H1 (cell line): Measurements from ENCODE around the gene UBR1. TPM values are rescaled to one million over a fixed set of nuclear protein-coding genes. Genes with fewer than 3 reads are reported as not detected.

Experiments
- CTCF ChIA-PET: fragments of 300-600 bp; sonication (Branson Sonifier 250); formaldehyde crosslinking; loops from one replicate; lab custom pipeline; 2021; ENCODE audit not compliant: partially characterized antibody; lab: Charles Lee
- POLR2A ChIA-PET: fragments of 300-600 bp; sonication (Branson Sonifier 250); formaldehyde crosslinking; loops from one replicate; lab custom pipeline; 2021; ENCODE audit warnings: inconsistent platforms; ENCODE audit not compliant: partially characterized antibody; lab: Charles Lee
- DNase-seq, 2 experiments: peaks; one replicate each; pipeline versions ENCODE4 v3.0.0 to v3.0.0-alpha.2; 2010 to 2022; ENCODE audit warnings: low spot score in 2 of 2, low read depth in 1 of 2, mixed read lengths in 1 of 2
- FAIRE-seq: peaks from 2 replicates; lab custom pipeline; 2011; peaks lifted over from hg19 to GRCh38; lab: Jason Lieb, UNC
- H2AFZ ChIP-seq: 2 replicates; pipeline ENCODE4 v1.8.1; 2012; ENCODE audit warnings: low read length, inconsistent platforms
- H2AK5ac ChIP-seq: 2 replicates; pipeline ENCODE4 v1.6.1; 2013; ENCODE audit warnings: low read depth, low read length
- H2BK120ac ChIP-seq: replicated peaks from 2 replicates; pipeline ENCODE3; 2013; ENCODE audit warnings: low read depth, low read length, inconsistent platforms
- H2BK12ac ChIP-seq: 2 replicates; pipeline ENCODE4 v1.6.1; 2013; ENCODE audit warnings: low read depth, low read length
- H2BK15ac ChIP-seq: 2 replicates; pipeline ENCODE4 v1.6.1; 2013; ENCODE audit warnings: low read length
- H2BK20ac ChIP-seq: 2 replicates; pipeline ENCODE4 v1.6.1; 2013; ENCODE audit warnings: low read length
- H2BK5ac ChIP-seq: 2 replicates; pipeline ENCODE4 v1.6.1; 2013; ENCODE audit warnings: low read depth, low read length
- H3K14ac ChIP-seq: 2 replicates; pipeline ENCODE4 v1.6.1; 2013; ENCODE audit warnings: inconsistent platforms; ENCODE audit not compliant: insufficient read length
- H3K18ac ChIP-seq: 2 replicates; pipeline ENCODE4 v1.6.1; 2013; ENCODE audit warnings: low read length; ENCODE audit errors: extremely low read depth
- H3K23ac ChIP-seq: 2 replicates; pipeline ENCODE4 v1.6.1; 2013; ENCODE audit warnings: inconsistent platforms; ENCODE audit not compliant: insufficient read length
- H3K23me2 ChIP-seq: 2 replicates; pipeline ENCODE4 v1.6.1; 2013; ENCODE audit warnings: low read depth, low read length
- H3K27ac ChIP-seq: 2 replicates; pipeline ENCODE4 v1.6.1; 2011; ENCODE audit warnings: low read depth, low read length, inconsistent platforms
- H3K27me3 ChIP-seq, 4 experiments: replicated peaks in 1 of 4; 1 replicate in 1 of 4; 2 replicates in 3 of 4; pipeline versions ENCODE4 v1.6.1 to v1.8.1; 2011 to 2013; ENCODE audit warnings: low read length in 3 of 4, mild to moderate bottlenecking in 3 of 4, inconsistent platforms in 2 of 4, mixed read lengths in 2 of 4, moderate library complexity in 1 of 4; ENCODE audit not compliant: control insufficient read depth in 3 of 4, insufficient read depth in 3 of 4; ENCODE audit errors: extremely low read depth in 1 of 4
- H3K36me3 ChIP-seq, 4 experiments: 2 replicates each; pipeline versions ENCODE4 v1.6.1 to v1.8.1; 2011 to 2013; ENCODE audit warnings: mild to moderate bottlenecking in 4 of 4, low read length in 3 of 4, moderate library complexity in 2 of 4, control low read depth in 1 of 4, inconsistent platforms in 1 of 4; ENCODE audit not compliant: insufficient read depth in 4 of 4, control insufficient read depth in 2 of 4
- H3K4ac ChIP-seq: replicated peaks from 2 replicates; pipeline ENCODE3; 2013; ENCODE audit warnings: low read length, low read depth, mixed read lengths, inconsistent platforms; ENCODE audit not compliant: insufficient read length
- H3K4me1 ChIP-seq, 4 experiments: replicated peaks in 1 of 4; 1 replicate in 1 of 4; 2 replicates in 3 of 4; pipeline versions ENCODE4 v1.6.1 to v1.8.1; 2011 to 2013; ENCODE audit warnings: low read length in 3 of 4, inconsistent platforms in 2 of 4, mixed read lengths in 1 of 4; ENCODE audit not compliant: insufficient read depth in 4 of 4, control insufficient read depth in 3 of 4
- H3K4me2 ChIP-seq, 2 experiments: 2 replicates each; pipeline versions ENCODE4 v1.6.1 to v1.8.1; 2011 to 2013; ENCODE audit warnings: low read depth in 2 of 2, low read length in 2 of 2, control low read depth in 1 of 2, inconsistent platforms in 1 of 2, mild to moderate bottlenecking in 1 of 2; ENCODE audit not compliant: insufficient read depth in 1 of 2
- H3K4me3 ChIP-seq, 4 experiments: fragments of 200-600, 300-600 bp in 1 of 4; sonication (generic), shearing (Covaris generic), sonication (Bioruptor Twin) in 1 of 4; 2 replicates each; pipeline versions ENCODE4 v1.5.1 to v1.8.1; 2011 to 2016; ENCODE audit warnings: low read length in 4 of 4, low read depth in 3 of 4, control low read depth in 2 of 4, inconsistent platforms in 2 of 4, mild to moderate bottlenecking in 2 of 4, mixed read lengths in 1 of 4, moderate library complexity in 1 of 4; ENCODE audit not compliant: insufficient read depth in 2 of 4; ENCODE audit errors: extremely low read depth in 1 of 4
- H3K56ac ChIP-seq: replicated peaks from 2 replicates; pipeline ENCODE3; 2013; ENCODE audit warnings: low read depth, mild to moderate bottlenecking, mixed read lengths, low read length, inconsistent platforms; ENCODE audit not compliant: insufficient read length
- H3K79me1 ChIP-seq: 2 replicates; pipeline ENCODE4 v1.6.1; 2013; ENCODE audit warnings: low read depth, low read length, control low read depth
- H3K79me2 ChIP-seq, 2 experiments: 2 replicates each; pipeline versions ENCODE4 v1.6.1 to v1.8.1; 2012 to 2013; ENCODE audit warnings: low read length in 2 of 2, mild to moderate bottlenecking in 2 of 2, inconsistent platforms in 1 of 2; ENCODE audit not compliant: insufficient read depth in 2 of 2, control insufficient read depth in 1 of 2
- H3K9ac ChIP-seq, 4 experiments: replicated peaks in 1 of 4; 1 replicate in 1 of 4; 2 replicates in 3 of 4; pipeline versions ENCODE4 v1.6.1 to v1.8.1; 2011 to 2013; ENCODE audit warnings: low read depth in 3 of 4, low read length in 3 of 4, control low read depth in 2 of 4, mild to moderate bottlenecking in 2 of 4, moderate library complexity in 2 of 4, inconsistent platforms in 1 of 4; ENCODE audit errors: extremely low read depth in 1 of 4
- H3K9me3 ChIP-seq, 2 experiments: 2 replicates each; pipeline versions ENCODE4 v1.6.1 to v1.8.1; 2012 to 2013; ENCODE audit warnings: mild to moderate bottlenecking in 2 of 2, moderate library complexity in 2 of 2, control low read depth in 1 of 2, inconsistent platforms in 1 of 2, low read depth in 1 of 2, low read length in 1 of 2, mixed read lengths in 1 of 2; ENCODE audit not compliant: insufficient read depth in 2 of 2
- H4K20me1 ChIP-seq, 2 experiments: replicated peaks in 1 of 2; 2 replicates each; pipeline versions ENCODE3 to v1.8.1; 2011 to 2013; ENCODE audit warnings: inconsistent platforms in 2 of 2, low read length in 2 of 2, mild to moderate bottlenecking in 1 of 2; ENCODE audit not compliant: insufficient read depth in 2 of 2, control insufficient read depth in 1 of 2
- H4K5ac ChIP-seq: 2 replicates; pipeline ENCODE4 v1.6.1; 2013; ENCODE audit warnings: low read length, low read depth, mixed read lengths, inconsistent platforms; ENCODE audit not compliant: insufficient read length
- H4K8ac ChIP-seq: 2 replicates; pipeline ENCODE4 v1.8.0; 2013; ENCODE audit warnings: mild to moderate bottlenecking, moderate library complexity, low read length, inconsistent platforms; ENCODE audit not compliant: insufficient read depth; ENCODE audit errors: extremely low read depth
- H4K91ac ChIP-seq: replicated peaks from 2 replicates; pipeline ENCODE3; 2013; ENCODE audit warnings: low read length, mixed read lengths, inconsistent platforms; ENCODE audit not compliant: insufficient read length
- CEBPB ChIP-seq: IDR thresholded peaks from 2 replicates; pipeline ENCODE4 v1.6.1; 2012; ENCODE audit warnings: low read depth, low read length
- POLR2AphosphoS5 ChIP-seq: IDR thresholded peaks from 2 replicates; pipeline ENCODE4 v1.6.1; 2011; ENCODE audit warnings: low read depth, low read length
- SUZ12 ChIP-seq: fragments of 200-600 bp; sonication (generic); IDR thresholded peaks from 2 replicates; pipeline ENCODE4 v1.6.1; 2012; ENCODE audit warnings: mild to moderate bottlenecking, inconsistent platforms, low read length, moderate library complexity, mixed read lengths
- WGBS, 2 experiments: shearing (Covaris generic) in 1 of 2; methylation state at CpG; one replicate each; pipeline versions ENCODE4 v1.1.6 to v1.1.7; 2013 to 2015; ENCODE audit warnings: low lambda C conversion rate in 2 of 2, mixed read lengths in 2 of 2, inconsistent platforms in 1 of 2, low coverage in 1 of 2, missing lambda C conversion rate in 1 of 2; ENCODE audit not compliant: insufficient replicate concordance in 2 of 2, insufficient coverage in 1 of 2, insufficient read length in 1 of 2; ENCODE audit errors: extremely low coverage in 1 of 2, missing lambda C conversion rate in 1 of 2; 5-methylcytosine and 5-hydroxymethylcytosine counted together
- polyA plus RNA-seq, 7 experiments: library from polyadenylated mRNA; depleted of rRNA in 3 of 7; stranded (reverse) in 5 of 7; unstranded in 2 of 7; fragments of >200 nt in 5 of 7; fragments of 200-250 nt in 2 of 7; gene quantifications; 1 replicate in 5 of 7; 2 replicates in 1 of 7; 4 replicates in 1 of 7; pipeline versions ENCODE4 v1.2.1 to v1.2.3, GENCODE V29; 2011 to 2013; ENCODE audit warnings: missing spikeins in 2 of 7, mixed read lengths in 2 of 7
- total RNA-seq: library from RNA; stranded (reverse); fragmentation: NEBNext Ultra II Directional; extraction: Animal tissue kit (Norgen Biotek cat#: 25700); gene quantifications from 2 replicates; pipeline ENCODE4 v1.2.1, GENCODE V29; 2021

UBR1 gene
- total and polyA plus RNA-seq, 2 of the 8 experiments (the other 6 are each of a cell fraction or from before 2014, with no cell fraction given): 3.7 to 18.7 TPM

DNA sequence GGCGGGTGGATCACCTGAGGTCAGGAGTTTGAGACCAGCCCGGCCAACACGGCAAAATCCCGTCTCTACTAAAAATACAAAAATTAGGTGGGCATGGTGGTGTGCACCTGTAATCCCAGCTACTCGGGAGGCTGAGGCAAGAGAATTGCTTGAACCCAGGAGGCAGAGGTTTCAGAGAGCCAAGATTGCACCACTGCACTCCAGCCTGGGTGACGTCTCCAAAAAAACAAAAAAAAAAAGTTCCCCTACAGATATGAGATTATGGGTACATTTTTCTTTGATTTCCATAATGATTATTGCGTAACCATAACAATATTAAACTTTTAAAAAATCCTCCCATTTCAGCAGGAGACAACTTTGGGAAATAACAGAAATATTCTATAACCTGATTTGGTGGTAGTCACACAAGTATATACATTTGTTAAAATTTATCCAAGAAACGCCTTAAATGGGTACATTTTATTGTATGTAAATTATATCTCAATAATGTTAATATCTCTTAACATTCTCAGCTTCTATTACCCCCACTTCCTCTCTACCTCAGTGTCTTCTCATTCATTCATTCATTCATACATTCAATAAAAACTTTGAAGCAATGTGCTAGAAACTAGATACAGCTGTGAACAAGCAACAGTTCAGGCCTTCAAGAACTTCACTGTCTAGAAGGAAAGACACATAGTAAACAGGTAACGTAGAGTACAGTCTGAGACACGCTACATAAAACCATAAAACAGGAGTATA, 6.6 kb downstream of the UBR1 start:
- no peak overlapping the region for H3K4me3 ChIP-seq
- H4K91ac ChIP-seq: no peak overlapping the region
- no peak overlapping the region for H3K4me2 ChIP-seq
- no peak overlapping the region for H2BK12ac ChIP-seq
- H3K23me2 ChIP-seq: no peaks in the 10 kb centered on the region; the same call in 1 of the 2 replicates
- no peak overlapping the region for H3K56ac ChIP-seq
- H3K79me1 ChIP-seq: peaks cover 3% of the 10 kb centered on the region; the same call in 1 of the 2 replicates
- H2BK120ac ChIP-seq: no peak overlapping the region
- peaks cover 0 to 42% of the 10 kb centered on the region in 2 experiments; a peak in 3 of 4 replicates for H3K79me2 ChIP-seq
- H2BK20ac ChIP-seq: no peak overlapping the region
- DNase-seq: no peak
- ChIA-PET POLR2A (no interaction called here), CTCF (no interaction called here)
- H4K8ac ChIP-seq: no peak overlapping the region
- H2BK15ac ChIP-seq: no peak overlapping the region
- no peak overlapping the region for H3K9ac ChIP-seq
- no peaks in the 10 kb centered on the region for H3K27me3 ChIP-seq
- TF ChIP-seq SUZ12 (no peak), POLR2AphosphoS5 (no peak), CEBPB (peak; percentile 79; the same call in 1 of the 2 replicates)
- no peaks in the 10 kb centered on the region for H3K9me3 ChIP-seq
- no peak overlapping the region for H4K5ac ChIP-seq
- no peak overlapping the region for H2AK5ac ChIP-seq
- FAIRE-seq: no peak
- H3K23ac ChIP-seq: no peak overlapping the region
- H2AFZ ChIP-seq: no peak overlapping the region
- no peak overlapping the region for H3K18ac ChIP-seq
- no peak overlapping the region for H3K14ac ChIP-seq
- 91% methylated on average over 10 of the region's 10 CpGs; no CpG with 5 or more reads in 1 of the 2 experiments for whole genome bisulfite sequencing, 2 experiments
- H3K27ac ChIP-seq: no peak overlapping the region
- H4K20me1 ChIP-seq: no peaks in the 10 kb centered on the region
- H2BK5ac ChIP-seq: no peak overlapping the region
- peaks cover 0 to 7% (median 3%) of the 10 kb centered on the region in 4 experiments; a peak in 3 of 8 replicates for H3K36me3 ChIP-seq
- no peaks in the 10 kb centered on the region for H3K4me1 ChIP-seq
- no peak overlapping the region for H3K4ac ChIP-seq
